Natural killer cell treated with Interleukin-12 subunit alpha and Interleukin-12 subunit beta and Interleukin-15 and Interleukin-18, amount 100 ng/mL, for 72 hours (primary cell): ENCODE measurements around the gene BHLHA15. TPM values are rescaled to one million over a fixed set of nuclear protein-coding genes. Genes with fewer than 3 reads are reported as not detected.

Experiments used
- ATAC-seq, 2 donors: fragments of 150-1000 bp; cut with Tn5 transposase in 1 of 2; sonication (Bioruptor Pico), chemical (Tn5 transposase) in 1 of 2; 2 replicates each; pipeline ENCODE4 v1.10.0; 2021
- DNase-seq: peaks from one replicate; pipeline ENCODE4 v3.0.0; 2022; ENCODE audit warnings: low spot score
- H3K27ac Mint-ChIP-seq, 2 donors: 1 replicate in 1 of 2; 2 replicates in 1 of 2; pipeline ENCODE4 v1.8.0; 2022; ENCODE audit warnings: mixed read lengths in 2 of 2, mild to moderate bottlenecking in 1 of 2, moderate library complexity in 1 of 2
- H3K27me3 Mint-ChIP-seq, 2 donors: 1 replicate in 1 of 2; 2 replicates in 1 of 2; pipeline ENCODE4 v1.8.0; 2022; ENCODE audit warnings: mixed read lengths in 2 of 2
- H3K36me3 Mint-ChIP-seq: one replicate; pipeline ENCODE4 v1.8.0; 2022; ENCODE audit warnings: mixed read lengths
- H3K4me1 Mint-ChIP-seq, 2 donors: 1 replicate in 1 of 2; 2 replicates in 1 of 2; pipeline ENCODE4 v1.8.0; 2022; ENCODE audit warnings: low read depth in 2 of 2, mixed read lengths in 2 of 2, mild to moderate bottlenecking in 1 of 2
- H3K4me3 Mint-ChIP-seq: one replicate; pipeline ENCODE4 v1.8.0; 2022; ENCODE audit warnings: mixed read lengths
- H3K9me3 Mint-ChIP-seq: 2 replicates; pipeline ENCODE4 v1.8.0; 2022; ENCODE audit warnings: mixed read lengths
- total RNA-seq, 2 donors: library from RNA; stranded (reverse); gene quantifications; one replicate each; pipeline ENCODE4 v1.2.3, GENCODE V29; 2022

Gene BHLHA15
- total RNA-seq, 2 donors from 2014 or later = 1.8 to 2.4 TPM

GRCh38 chr7:98231493-98232262, 20.4 kb downstream of the BHLHA15 start:
- H3K27ac Mint-ChIP-seq = no peak overlapping the region
- H3K9me3 Mint-ChIP-seq = no peaks in the 10 kb centered on the region
- no peaks in the 10 kb centered on the region for H3K27me3 Mint-ChIP-seq
- H3K4me3 Mint-ChIP-seq = no peak overlapping the region
- H3K4me1 Mint-ChIP-seq = peaks cover 0 to 4% of the 10 kb centered on the region in 2 donors
- DNase-seq (no peak), ATAC-seq (no peak)
- H3K36me3 Mint-ChIP-seq = no peaks in the 10 kb centered on the region

GRCh38 chr7:98232263-98232585, 21.0 kb downstream of the BHLHA15 start:
- H3K4me3 Mint-ChIP-seq = no peak overlapping the region
- H3K36me3 Mint-ChIP-seq = no peaks in the 10 kb centered on the region
- no peaks in the 10 kb centered on the region for H3K27me3 Mint-ChIP-seq
- H3K27ac Mint-ChIP-seq = no peak overlapping the region
- DNase-seq (no peak), ATAC-seq (no peak)
- peaks cover 0 to 4% of the 10 kb centered on the region in 2 donors for H3K4me1 Mint-ChIP-seq
- H3K9me3 Mint-ChIP-seq = no peaks in the 10 kb centered on the region

- H3K36me3 Mint-ChIP-seq = no peaks in the 10 kb centered on the region
- H3K9me3 Mint-ChIP-seq = no peaks in the 10 kb centered on the region
- H3K27me3 Mint-ChIP-seq = no peaks in the 10 kb centered on the region
- ATAC-seq = no peak
- no peak overlapping the region for H3K27ac Mint-ChIP-seq
- no peak for DNase-seq
- no peak overlapping the region for H3K4me3 Mint-ChIP-seq
- peaks cover 0 to 4% of the 10 kb centered on the region in 2 donors for H3K4me1 Mint-ChIP-seq
Measured at GRCh38 chr7:98232799-98233198, 21.6 kb downstream of the BHLHA15 start.

DNA sequence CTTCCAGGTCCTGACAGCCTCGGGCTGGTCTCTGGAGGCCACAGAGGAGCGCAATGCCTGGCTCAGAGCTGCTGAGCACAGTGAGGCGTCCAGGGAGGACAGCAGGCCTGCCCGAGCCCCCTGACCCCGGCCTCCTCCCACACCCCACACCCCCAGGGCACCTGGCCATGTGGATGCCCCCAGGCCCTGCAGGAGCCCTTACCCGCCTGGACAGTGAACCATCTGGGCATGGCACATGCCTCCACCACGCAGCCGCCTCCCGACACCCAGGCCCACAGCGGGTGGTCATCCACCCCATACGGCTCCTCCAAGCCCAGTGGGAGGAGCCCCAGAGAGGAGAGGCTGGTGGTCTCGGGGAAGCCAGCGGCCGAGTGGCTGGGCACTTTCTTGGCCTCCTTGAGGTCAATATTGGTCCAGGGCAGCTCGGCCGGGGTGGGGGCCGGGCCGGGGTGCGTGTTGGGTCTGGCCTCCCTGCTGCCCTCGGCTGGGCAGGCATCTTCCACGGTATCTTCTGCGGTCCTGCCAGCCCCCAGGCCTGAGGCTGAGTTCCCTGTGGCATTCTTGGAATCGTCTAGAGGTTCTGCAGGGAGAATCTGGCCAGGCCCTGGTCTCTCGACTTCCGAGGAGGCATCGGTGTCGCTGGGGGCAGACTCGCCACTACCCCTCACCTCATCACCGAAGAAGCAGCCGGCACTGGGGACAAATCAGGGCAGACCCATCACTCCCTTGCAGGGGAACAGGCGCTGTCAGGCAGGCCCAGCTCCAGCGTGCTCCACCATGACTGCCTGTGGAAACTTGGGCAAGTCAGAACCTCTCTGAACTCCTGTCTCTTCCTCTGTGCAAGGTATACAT, 22.2 kb downstream of the BHLHA15 start:
- ATAC-seq (no peak), DNase-seq (no peak)
- Mint-ChIP-seq H3K4me1 (peaks cover 0 to 4% of the 10 kb centered on the region in 2 donors), H3K4me3 (no peak overlapping the region), H3K9me3 (no peaks in the 10 kb centered on the region), H3K27ac (no peak overlapping the region), H3K36me3 (no peaks in the 10 kb centered on the region), H3K27me3 (no peaks in the 10 kb centered on the region)

DNA sequence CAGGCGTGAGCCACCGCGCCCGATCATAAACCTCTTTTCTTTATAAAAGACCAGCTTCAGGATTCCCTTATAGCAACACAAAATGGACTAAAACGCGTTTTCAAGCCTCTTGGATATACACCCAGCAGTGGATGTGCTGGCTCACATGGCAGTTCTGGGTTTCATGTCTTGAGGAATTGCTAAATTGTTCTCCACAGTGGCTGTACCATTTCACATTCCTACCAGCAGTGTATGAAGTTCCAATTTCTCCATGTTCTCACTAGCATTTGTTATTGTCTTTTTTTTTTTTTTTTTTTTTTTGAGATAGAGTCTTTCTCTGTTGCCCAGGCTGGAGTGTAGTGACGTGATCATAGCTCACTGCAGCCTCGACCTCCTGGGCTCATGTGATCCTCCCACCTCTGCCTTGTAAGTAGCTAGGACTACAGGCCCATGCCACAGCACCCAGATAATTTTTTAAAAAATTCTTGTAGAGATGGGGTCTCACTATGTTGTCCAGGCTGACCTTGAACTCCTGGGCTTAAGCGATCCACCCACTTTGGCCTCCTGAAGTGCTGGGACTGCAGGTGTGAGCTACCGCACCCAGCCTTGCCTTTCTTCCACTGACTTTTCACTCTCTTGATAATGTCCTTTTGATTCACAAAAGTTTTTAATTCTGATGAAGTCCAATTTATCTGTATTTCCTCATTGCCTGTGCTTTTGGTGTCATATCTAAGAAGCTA, 23.3 kb downstream of the BHLHA15 start:
- no peak for ATAC-seq
- no peaks in the 10 kb centered on the region for H3K9me3 Mint-ChIP-seq
- H3K27me3 Mint-ChIP-seq = no peaks in the 10 kb centered on the region
- H3K36me3 Mint-ChIP-seq = peaks cover 5% of the 10 kb centered on the region
- no peak overlapping the region for H3K27ac Mint-ChIP-seq
- no peak overlapping the region for H3K4me3 Mint-ChIP-seq
- H3K4me1 Mint-ChIP-seq = peaks cover 0 to 4% of the 10 kb centered on the region in 2 donors
- DNase-seq = no peak

DNA sequence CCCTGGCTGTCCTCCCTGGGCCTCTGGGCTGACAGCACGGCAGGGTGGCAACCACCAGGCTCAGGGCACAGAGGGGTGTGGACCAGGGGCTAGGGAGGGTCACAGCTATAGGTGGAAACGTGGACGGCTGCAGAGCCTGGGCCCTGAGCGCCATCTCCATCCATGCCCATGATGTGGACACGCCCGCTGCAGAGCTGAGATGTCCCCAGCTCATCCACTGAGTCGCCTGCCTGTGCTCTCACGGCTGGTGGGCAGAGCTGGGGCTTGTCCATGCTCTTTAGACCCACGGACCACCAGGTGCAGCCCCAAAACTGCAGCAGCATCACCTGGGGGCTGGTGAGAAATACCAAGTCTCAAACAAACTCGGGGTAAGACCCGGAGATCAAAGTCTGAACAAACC, 24.7 kb downstream of the BHLHA15 start:
- H3K27ac Mint-ChIP-seq = no peak overlapping the region
- H3K36me3 Mint-ChIP-seq = peaks cover 5% of the 10 kb centered on the region
- no peak for ATAC-seq
- H3K27me3 Mint-ChIP-seq = no peaks in the 10 kb centered on the region
- no peak for DNase-seq
- no peaks in the 10 kb centered on the region for H3K9me3 Mint-ChIP-seq
- no peak overlapping the region for H3K4me3 Mint-ChIP-seq
- H3K4me1 Mint-ChIP-seq = no peaks in the 10 kb centered on the region

DNA sequence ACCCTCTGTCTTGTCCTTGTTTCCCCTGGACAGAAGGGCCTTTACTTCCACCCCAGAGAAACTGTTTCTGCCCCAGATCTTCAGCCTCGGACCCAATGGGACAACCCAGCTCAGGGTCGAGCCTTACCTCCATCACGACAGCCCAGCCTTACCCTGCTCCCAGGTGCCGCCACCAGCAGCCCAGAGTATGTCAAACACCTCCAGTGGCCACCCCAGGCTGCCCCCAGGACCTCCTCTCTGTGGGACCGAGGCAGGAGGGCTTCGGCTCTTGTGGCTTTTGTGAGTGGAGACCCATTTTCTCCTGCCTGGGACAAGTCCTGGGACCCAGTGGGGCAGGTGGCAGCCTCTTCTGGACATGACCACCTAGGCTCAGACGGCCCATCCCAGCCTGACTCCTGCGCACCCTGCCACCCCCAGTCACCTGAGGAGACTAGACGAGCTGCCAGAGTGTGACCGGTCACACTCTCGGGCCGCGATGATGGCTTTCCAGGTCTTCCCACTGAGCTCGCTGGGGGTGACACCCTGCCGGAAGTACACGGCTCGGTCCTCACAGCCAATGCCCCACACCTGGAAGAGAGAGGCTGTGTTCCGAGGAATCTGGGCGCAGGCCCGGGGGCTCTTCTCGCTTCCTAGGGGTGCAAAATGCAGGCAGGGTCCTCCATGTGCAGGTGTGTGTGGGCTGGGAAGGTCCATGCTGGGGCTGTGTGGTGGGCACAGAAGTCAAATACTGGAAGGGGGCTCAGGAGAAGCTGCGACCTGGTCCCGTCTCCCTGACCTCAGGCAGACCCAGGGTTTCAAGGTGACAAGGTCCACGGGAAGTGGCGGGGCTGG, 25.3 kb downstream of the BHLHA15 start:
- no peak for ATAC-seq
- peaks cover 5% of the 10 kb centered on the region for H3K36me3 Mint-ChIP-seq
- H3K27ac Mint-ChIP-seq = no peak overlapping the region
- DNase-seq = no peak
- H3K9me3 Mint-ChIP-seq = no peaks in the 10 kb centered on the region
- H3K4me1 Mint-ChIP-seq = no peaks in the 10 kb centered on the region
- no peaks in the 10 kb centered on the region for H3K27me3 Mint-ChIP-seq
- no peak overlapping the region for H3K4me3 Mint-ChIP-seq

GRCh38 chr7:98238076-98238475, 26.8 kb downstream of the BHLHA15 start:
- no peak for ATAC-seq
- H3K4me3 Mint-ChIP-seq = no peak overlapping the region

DNA sequence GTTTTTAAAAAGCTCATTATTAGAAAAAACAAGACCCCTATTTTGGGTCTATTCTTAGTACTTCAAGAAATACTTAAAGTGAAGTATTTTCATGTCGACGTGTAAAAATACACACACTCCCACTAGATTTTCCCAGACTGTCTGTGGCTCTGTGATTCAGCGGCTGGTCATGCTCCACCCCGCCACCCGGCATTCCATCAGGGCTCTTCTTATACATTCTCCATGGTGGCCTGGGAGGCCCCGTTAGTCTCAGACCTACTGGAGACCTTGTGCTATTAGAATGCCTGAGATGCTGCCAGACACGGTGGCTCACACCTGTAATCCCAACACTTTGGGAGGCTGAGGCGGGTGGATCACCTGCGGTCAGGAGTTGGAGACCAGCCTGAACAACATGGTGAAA, 27.7 kb downstream of the BHLHA15 start:
- H3K27me3 Mint-ChIP-seq = no peaks in the 10 kb centered on the region

More at GRCh38 chr7:98238076-98238475, 26.8 kb downstream of the BHLHA15 start:
- Mint-ChIP-seq H3K27me3 (no peaks in the 10 kb centered on the region), H3K9me3 (no peaks in the 10 kb centered on the region), H3K36me3 (peaks cover 5% of the 10 kb centered on the region), H3K4me1 (no peaks in the 10 kb centered on the region), H3K27ac (no peak overlapping the region)
- DNase-seq = no peak

GRCh38 chr7:98240961-98241673, 29.9 kb downstream of the BHLHA15 start:
- Mint-ChIP-seq H3K27me3 (no peaks in the 10 kb centered on the region), H3K27ac (no peak overlapping the region), H3K36me3 (peaks cover 5% of the 10 kb centered on the region), H3K4me3 (no peak overlapping the region), H3K9me3 (no peaks in the 10 kb centered on the region), H3K4me1 (no peaks in the 10 kb centered on the region)
- DNase-seq (no peak), ATAC-seq (peak in 1 of 2 donors; percentile 34)

More for the DNA sequence above, 27.7 kb downstream of the BHLHA15 start:
- ATAC-seq (no peak), DNase-seq (no peak)
- H3K4me3 Mint-ChIP-seq = no peak overlapping the region
- H3K9me3 Mint-ChIP-seq = no peaks in the 10 kb centered on the region
- no peaks in the 10 kb centered on the region for H3K4me1 Mint-ChIP-seq
- peaks cover 5% of the 10 kb centered on the region for H3K36me3 Mint-ChIP-seq
- H3K27ac Mint-ChIP-seq = no peak overlapping the region

DNA sequence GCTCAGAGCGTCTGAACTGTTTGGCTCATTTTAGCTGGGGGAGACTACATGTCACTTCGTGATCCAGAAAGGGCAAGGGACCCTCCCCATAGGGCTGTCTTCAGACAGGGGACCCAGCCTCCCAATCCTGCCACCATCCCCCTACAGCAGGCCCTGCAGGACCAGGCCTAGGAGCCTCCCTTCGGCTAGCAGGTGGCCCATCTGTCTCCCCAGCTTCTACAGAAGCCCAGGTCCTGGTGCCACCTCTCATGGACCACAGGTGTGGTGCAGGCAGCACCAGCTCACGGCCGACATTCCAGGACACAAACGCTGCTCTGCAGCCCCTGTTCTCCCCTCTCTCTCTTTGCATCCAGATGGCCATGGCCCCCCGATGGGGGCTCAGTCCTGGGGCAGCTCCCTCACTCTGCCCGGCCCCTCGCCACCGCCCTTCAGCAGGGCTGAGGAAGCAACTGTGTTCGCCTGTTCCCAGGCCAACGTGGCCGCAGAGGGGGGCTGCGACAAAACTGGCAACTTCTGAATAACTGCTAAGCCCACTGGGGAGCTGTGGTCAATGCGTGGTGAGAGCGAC, 30.5 kb downstream of the BHLHA15 start:
- Mint-ChIP-seq H3K27ac (no peak overlapping the region), H3K27me3 (no peaks in the 10 kb centered on the region), H3K9me3 (no peaks in the 10 kb centered on the region), H3K4me3 (no peak overlapping the region), H3K36me3 (peaks cover 5% of the 10 kb centered on the region), H3K4me1 (no peaks in the 10 kb centered on the region)
- ATAC-seq (peak in 1 of 2 donors; percentile 4), DNase-seq (no peak)

DNA sequence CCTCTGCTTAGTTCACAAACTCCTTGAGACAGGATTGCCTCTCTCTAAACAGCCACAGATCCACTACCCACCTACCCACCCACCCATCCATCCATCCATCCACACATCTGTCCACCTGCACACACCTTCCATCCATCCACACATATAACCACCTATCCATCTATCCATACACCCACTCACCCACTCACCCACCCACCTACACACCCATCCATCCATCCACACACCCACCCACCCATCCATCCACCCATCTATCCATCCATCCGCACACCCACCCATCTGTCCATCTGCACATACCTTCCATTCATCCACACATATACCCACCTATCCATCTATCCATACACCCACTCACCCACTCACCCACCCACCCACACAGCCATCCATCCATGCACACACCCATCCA, 31.1 kb downstream of the BHLHA15 start:
- no peak for ATAC-seq
- Mint-ChIP-seq H3K4me1 (no peaks in the 10 kb centered on the region), H3K27ac (no peak overlapping the region), H3K27me3 (no peaks in the 10 kb centered on the region), H3K9me3 (no peaks in the 10 kb centered on the region), H3K4me3 (no peak overlapping the region), H3K36me3 (peaks cover 5% of the 10 kb centered on the region)
- no peak for DNase-seq
